Left kidney (tissue), 2 donors: Measurements from ENCODE around the gene EIPR1. TPM values are rescaled to one million over a fixed set of nuclear protein-coding genes. Genes with fewer than 3 reads are reported as not detected.

ENCODE experiments used
- DNase-seq: peaks from one replicate; pipeline ENCODE4 v3.0.0-alpha.2; 2013
- polyA plus RNA-seq: library from polyadenylated mRNA; unstranded; fragments of 120-200 nt; gene quantifications from one replicate; pipeline ENCODE4 v1.2.1, GENCODE V29; 2013; ENCODE audit not compliant: insufficient read length

Gene EIPR1
- polyA plus RNA-seq, 1 donor, result 26.3 TPM

DNA sequence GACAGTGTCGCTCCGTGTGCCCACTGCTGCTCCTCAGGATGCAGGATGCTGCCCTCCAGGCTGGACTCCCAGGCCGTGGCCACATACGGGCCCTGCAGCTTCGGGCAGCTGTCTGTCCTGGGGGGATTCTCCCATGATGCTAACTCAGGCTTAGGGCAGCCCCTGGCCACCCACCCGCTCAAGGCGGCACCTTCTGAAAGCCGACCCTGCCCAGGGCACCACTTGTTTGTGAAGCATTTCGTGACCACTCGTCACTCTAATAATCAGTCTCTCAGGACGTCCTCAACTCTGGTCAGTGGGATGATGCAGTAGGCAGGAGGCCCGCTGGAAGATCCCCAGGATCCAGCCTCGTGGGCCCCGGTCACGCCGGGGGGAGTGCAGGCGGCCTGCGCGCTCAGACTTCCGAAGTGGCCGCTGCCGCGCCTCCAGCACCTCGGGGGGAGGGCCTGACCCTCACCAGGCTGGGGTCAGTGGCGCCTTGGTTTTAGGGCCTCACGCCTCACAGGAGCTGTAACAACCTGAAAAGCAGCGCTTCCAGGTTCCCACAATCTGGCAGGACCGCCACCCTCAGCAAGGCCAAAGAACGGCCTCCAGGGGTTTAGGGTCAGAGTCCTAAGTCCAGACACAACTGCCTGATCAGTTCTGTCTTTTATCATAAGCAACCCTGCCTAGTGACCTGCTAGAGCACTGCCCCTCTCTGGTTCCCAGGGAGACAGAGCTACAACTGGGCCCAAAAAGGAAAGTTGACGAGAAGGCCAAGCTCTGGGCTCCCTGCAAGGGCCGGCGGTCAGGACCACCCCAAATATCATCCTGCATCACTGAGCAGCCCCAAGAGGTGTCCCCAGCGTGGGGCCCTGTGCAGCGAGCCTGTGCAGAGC lies 53.0 kb downstream of the EIPR1 start:
- no peak for DNase-seq

DNA sequence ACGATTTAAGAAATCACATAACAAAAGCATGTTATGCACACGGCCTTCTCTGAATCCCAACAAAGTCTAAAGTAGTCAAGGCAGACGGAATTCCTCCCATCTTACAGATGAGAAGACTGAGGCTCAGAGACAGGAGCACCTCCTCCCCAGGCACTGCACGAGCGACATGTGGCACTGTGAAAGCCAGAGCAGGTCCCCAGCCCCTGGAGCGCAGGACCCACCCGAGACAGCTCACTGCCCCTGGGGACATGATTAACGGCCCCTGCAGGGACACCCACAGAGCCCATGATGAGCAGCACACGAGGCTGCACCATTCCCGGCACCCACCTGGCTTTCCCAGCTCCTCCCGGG lies 53.6 kb downstream of the EIPR1 start:
- DNase-seq, result no peak

DNA sequence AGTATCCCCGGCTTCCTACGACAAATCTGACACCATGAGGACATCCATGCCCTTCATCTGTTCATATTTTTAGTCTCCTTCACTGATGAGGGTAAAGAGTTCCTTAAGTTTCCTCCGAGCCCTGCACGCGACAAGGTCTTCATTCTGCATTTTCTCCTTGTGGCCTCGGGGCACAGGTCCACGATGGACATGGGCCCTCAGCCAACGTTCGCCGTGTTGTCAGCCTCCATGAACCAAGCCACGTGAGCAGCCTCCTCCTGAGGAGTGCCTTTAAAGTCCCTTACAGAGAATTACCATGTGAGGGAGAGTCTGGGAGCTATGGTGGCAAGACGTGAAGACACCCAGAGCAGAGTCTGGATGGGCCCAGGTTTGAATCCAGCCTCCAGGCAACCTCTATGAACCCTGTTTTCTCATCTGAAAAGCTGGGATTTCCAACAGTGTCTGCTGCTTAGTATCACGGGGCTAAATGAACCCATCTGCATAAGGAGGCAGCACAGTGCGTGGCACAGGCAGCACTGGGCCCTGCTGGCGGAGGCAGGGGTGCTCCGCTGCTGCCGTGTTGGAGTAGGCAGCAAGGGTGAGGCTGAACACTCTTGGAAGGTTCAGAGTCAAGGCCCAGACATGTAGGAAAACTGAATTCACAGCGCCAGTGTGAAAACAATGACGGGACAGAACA lies 54.1 kb downstream of the EIPR1 start:
- DNase-seq, result no peak

- no peak for DNase-seq
These were observed 55.2 kb downstream of the EIPR1 start for GRCh38 chr2:3322311-3322970.

DNA sequence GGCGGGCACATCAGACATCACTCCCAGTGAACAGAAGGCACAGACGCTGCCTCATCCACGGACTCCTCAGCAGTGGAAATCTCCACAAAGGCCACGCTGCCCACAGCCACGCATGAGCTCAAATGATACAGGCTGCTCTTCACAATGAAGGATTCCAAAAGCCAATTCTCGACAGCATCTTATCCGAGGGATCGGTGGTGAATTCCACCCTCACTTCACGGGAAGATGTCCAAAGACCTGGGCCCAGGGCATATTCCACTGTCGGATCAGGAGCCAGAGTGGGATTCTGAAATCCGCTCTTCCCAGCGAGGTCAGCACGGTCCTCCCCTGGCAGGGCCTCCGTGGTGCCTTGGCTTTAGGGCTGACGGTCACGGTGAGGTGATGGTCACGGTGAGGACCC lies 55.8 kb downstream of the EIPR1 start:
- DNase-seq, result no peak

GRCh38 chr2:3320910-3321605 lies 56.6 kb downstream of the EIPR1 start:
- no peak for DNase-seq

GRCh38 chr2:3319745-3320566 lies 57.7 kb downstream of the EIPR1 start:
- no peak for DNase-seq

- DNase-seq, result no peak
These were observed 58.5 kb downstream of the EIPR1 start for GRCh38 chr2:3319134-3319533.

GRCh38 chr2:3317871-3318590 lies 59.6 kb downstream of the EIPR1 start:
- no peak for DNase-seq

GRCh38 chr2:3317277-3317685 lies 60.3 kb downstream of the EIPR1 start:
- no peak for DNase-seq

DNA sequence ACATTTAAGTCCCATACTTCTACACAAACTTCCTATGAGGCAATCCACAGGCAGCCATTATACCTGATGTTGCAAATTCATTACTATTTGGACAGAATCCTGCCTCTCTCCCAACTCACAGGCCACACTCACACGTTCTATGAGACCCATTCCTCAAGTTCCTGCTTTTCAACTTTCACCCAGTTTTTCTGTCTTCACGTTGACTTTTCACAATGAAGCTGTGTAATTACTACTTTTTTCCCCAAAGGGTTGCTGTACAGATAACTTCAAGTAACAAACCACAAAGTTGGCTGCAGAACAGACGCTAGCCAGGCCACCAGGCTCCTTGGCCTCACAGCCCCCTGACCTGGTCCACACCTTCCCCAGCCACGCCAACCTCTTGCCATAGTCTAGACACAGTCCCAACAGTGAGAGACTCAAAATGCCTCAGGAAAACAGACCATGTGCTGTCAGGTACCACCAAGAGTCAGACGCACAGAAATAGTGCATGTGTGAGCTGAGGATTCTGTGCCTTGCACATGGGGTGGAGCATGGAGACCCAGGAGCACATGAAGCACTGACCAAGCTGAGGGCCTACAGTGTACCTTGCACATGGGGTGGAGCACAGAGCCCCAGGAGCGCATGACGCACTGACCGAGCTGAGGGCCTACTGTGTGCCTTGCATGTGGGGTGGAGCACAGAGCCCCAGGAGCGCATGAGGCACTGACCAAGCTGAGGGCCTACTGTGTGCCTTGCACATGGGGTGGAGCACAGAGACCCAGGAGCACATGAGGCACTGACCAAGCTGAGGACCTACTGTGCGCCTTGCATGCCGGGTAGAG lies 61.0 kb downstream of the EIPR1 start:
- DNase-seq, result no peak

DNA sequence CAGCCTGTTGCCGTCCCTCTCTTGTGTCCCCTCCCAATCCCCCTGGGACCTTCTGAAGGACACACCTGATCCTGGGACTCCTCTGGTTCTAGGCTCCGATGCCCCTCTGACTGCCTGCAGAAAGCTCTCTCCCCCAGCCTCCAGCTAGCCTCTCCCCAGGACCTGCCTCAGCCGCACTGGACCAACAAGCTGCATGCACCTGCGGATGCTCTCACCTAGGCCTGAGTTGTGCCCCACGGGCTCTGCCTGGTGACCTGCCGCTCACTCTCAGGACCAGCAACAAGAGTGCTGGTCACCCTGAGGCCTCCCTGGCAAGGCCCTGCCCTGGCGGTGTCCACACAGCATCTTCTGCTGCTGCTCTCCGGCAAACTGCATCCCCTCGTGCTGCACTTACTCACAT lies 63.0 kb downstream of the EIPR1 start:
- DNase-seq, result no peak

- peak; percentile 54 for DNase-seq
These were observed 63.7 kb downstream of the EIPR1 start for GRCh38 chr2:3313781-3314375.

- DNase-seq, result no peak
These were observed 64.9 kb downstream of the EIPR1 start for GRCh38 chr2:3312576-3313345.

DNA sequence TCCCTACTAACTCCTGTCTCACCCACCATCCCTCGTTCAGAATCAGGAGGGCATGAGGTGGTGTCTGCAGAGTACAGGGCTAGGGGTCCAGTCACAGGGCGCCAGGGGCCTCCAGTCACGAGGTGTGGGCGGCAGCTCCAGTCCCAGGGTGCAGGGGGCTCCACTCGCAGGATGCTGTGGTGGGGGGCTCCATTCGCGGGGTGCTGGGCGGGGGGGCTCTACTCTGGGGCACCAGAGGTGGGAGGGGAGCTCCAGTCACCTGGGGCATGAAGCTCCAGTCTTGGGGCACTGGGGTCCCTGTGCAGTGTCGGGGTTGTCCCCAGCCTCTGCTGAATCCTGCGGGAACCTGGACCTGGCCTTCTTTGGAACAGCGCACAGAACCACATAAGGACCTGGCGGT lies 66.0 kb downstream of the EIPR1 start:
- no peak for DNase-seq

DNA sequence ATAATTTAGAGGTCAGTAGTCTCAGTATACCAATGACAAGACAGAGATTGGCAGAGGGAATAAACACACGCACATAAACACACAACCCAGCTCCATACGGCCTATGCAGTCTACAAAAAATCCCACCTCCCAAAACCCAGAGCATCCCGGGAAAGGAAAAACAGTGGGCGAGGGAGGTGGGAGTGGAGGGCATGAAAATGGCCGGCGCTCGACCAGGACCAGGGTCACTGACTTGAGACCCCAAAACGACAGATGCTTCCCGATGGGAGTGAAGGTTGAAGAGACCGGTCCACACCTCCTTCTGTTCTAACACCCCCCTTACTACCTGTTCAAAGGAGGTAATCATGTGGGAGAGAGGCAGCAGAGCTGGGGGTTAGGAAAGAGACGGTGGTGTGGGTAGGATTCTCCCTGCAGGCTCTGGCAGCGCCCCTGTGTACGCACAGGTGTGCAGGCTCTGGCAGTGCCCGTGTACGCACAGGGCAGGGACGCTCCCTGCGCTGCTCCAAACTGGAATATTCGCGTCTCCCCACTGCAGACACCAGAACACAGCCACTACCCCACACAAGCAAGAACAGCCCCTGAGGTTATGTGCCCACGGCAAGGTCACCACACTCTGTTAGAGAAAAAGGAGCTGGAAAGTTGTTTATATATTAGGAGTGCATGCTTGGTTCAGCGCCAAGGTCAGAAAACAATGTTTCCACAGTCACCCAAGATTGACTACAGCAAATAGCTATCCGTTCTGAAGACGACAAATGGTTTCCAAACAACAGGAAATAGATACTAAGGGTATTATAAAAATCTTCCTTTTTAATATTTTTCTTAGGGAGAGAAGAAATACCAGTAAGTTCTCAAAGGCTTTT lies 67.9 kb downstream of the EIPR1 start:
- no peak for DNase-seq

- no peak for DNase-seq
These were observed 69.7 kb downstream of the EIPR1 start for GRCh38 chr2:3307901-3308300.

DNA sequence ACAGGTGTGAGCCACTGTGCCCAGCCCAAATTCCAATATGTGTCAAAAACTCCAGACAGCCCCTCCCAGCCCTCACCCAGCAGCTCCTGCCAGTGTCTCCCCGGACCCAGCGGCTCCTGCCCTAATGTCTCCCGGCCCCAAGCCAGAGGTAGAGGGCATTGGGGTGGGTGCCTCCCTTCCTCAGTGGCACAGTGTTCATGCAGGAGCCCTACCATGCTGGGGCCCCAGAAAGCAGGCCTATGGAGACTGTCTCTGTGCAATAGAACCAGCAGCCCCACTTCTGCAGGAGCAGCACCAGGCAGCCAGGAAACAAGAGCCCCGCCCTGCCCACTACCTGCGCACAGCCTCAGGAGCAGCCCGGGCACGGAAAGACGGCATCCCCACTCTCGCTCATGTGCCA lies 70.4 kb downstream of the EIPR1 start:
- no peak for DNase-seq
